ENCODE data around the gene PARVB. TPM values are rescaled to one million over a fixed set of nuclear protein-coding genes. Genes with fewer than 3 reads are reported as not detected.

Gene PARVB
- total RNA-seq, 1 donor from 2014 or later: 4.4 TPM

- TF ChIP-seq CTCF (IDR thresholded peaks at IDR 0.05): no peak
- H3K27ac Mint-ChIP-seq (ENCODE audit: unreplicated experiment): no peak overlapping the region
- H3K4me3 Mint-ChIP-seq (ENCODE audit: unreplicated experiment): no peak overlapping the region
- H3K4me1 Mint-ChIP-seq (ENCODE audit: unreplicated experiment): no peaks in the 10 kb centered on the region
- no peak for DNase-seq (ENCODE audit: extremely low spot score, unreplicated experiment)
- peaks cover 37% of the 10 kb centered on the region for H3K36me3 Mint-ChIP-seq (ENCODE audit: unreplicated experiment)
- H3K27me3 Mint-ChIP-seq (ENCODE audit: unreplicated experiment): no peaks in the 10 kb centered on the region
- H3K9me3 Mint-ChIP-seq (ENCODE audit: unreplicated experiment): no peaks in the 10 kb centered on the region
Measured at GRCh38 chr22:43998679-43999264, 25.3 kb upstream of the PARVB start.

- H3K4me1 Mint-ChIP-seq (ENCODE audit: unreplicated experiment): no peaks in the 10 kb centered on the region
- H3K36me3 Mint-ChIP-seq (ENCODE audit: unreplicated experiment): peaks cover 37% of the 10 kb centered on the region
- no peak overlapping the region for H3K4me3 Mint-ChIP-seq (ENCODE audit: unreplicated experiment)
- H3K9me3 Mint-ChIP-seq (ENCODE audit: unreplicated experiment): no peaks in the 10 kb centered on the region
- H3K27me3 Mint-ChIP-seq (ENCODE audit: unreplicated experiment): no peaks in the 10 kb centered on the region
- DNase-seq (ENCODE audit: extremely low spot score, unreplicated experiment): no peak
- no peak for TF ChIP-seq CTCF (IDR thresholded peaks at IDR 0.05)
- no peak overlapping the region for H3K27ac Mint-ChIP-seq (ENCODE audit: unreplicated experiment)
Measured at GRCh38 chr22:43999378-43999777, 24.7 kb upstream of the PARVB start.

GRCh38 chr22:44000123-44000522 lies 24.0 kb upstream of the PARVB start:
- Mint-ChIP-seq H3K27ac (ENCODE audit: unreplicated experiment) (no peak overlapping the region), H3K4me1 (ENCODE audit: unreplicated experiment) (no peaks in the 10 kb centered on the region), H3K9me3 (ENCODE audit: unreplicated experiment) (no peaks in the 10 kb centered on the region), H3K36me3 (ENCODE audit: unreplicated experiment) (peaks cover 32% of the 10 kb centered on the region), H3K27me3 (ENCODE audit: unreplicated experiment) (no peaks in the 10 kb centered on the region), H3K4me3 (ENCODE audit: unreplicated experiment) (no peak overlapping the region)
- no peak for DNase-seq (ENCODE audit: extremely low spot score, unreplicated experiment)
- TF ChIP-seq CTCF (IDR thresholded peaks at IDR 0.05): no peak

- Mint-ChIP-seq H3K9me3 (ENCODE audit: unreplicated experiment) (no peaks in the 10 kb centered on the region), H3K4me3 (ENCODE audit: unreplicated experiment) (no peak overlapping the region), H3K27me3 (ENCODE audit: unreplicated experiment) (no peaks in the 10 kb centered on the region), H3K4me1 (ENCODE audit: unreplicated experiment) (no peaks in the 10 kb centered on the region), H3K36me3 (ENCODE audit: unreplicated experiment) (peaks cover 33% of the 10 kb centered on the region), H3K27ac (ENCODE audit: unreplicated experiment) (no peak overlapping the region)
- TF ChIP-seq CTCF (IDR thresholded peaks at IDR 0.05): no peak
- DNase-seq (ENCODE audit: extremely low spot score, unreplicated experiment): no peak
Measured at GRCh38 chr22:44001521-44001920, 22.6 kb upstream of the PARVB start.

- no peaks in the 10 kb centered on the region for H3K9me3 Mint-ChIP-seq (ENCODE audit: unreplicated experiment)
- H3K4me3 Mint-ChIP-seq (ENCODE audit: unreplicated experiment): no peak overlapping the region
- H3K27ac Mint-ChIP-seq (ENCODE audit: unreplicated experiment): no peak overlapping the region
- H3K4me1 Mint-ChIP-seq (ENCODE audit: unreplicated experiment): no peaks in the 10 kb centered on the region
- DNase-seq (ENCODE audit: extremely low spot score, unreplicated experiment): no peak
- no peaks in the 10 kb centered on the region for H3K27me3 Mint-ChIP-seq (ENCODE audit: unreplicated experiment)
- TF ChIP-seq CTCF (IDR thresholded peaks at IDR 0.05): no peak
- H3K36me3 Mint-ChIP-seq (ENCODE audit: unreplicated experiment): peaks cover 33% of the 10 kb centered on the region
Measured at GRCh38 chr22:44002324-44002723, 21.8 kb upstream of the PARVB start.
